ENCODE results near the gene SLC39A7. TPM values are rescaled to one million over a fixed set of nuclear protein-coding genes. Genes with fewer than 3 reads are reported as not detected.

Gene SLC39A7
- total and polyA plus RNA-seq, 2 of the 13 experiments (the other 11 are each of a cell fraction or from before 2014, with no cell fraction given) = 142 to 229 TPM

DNA sequence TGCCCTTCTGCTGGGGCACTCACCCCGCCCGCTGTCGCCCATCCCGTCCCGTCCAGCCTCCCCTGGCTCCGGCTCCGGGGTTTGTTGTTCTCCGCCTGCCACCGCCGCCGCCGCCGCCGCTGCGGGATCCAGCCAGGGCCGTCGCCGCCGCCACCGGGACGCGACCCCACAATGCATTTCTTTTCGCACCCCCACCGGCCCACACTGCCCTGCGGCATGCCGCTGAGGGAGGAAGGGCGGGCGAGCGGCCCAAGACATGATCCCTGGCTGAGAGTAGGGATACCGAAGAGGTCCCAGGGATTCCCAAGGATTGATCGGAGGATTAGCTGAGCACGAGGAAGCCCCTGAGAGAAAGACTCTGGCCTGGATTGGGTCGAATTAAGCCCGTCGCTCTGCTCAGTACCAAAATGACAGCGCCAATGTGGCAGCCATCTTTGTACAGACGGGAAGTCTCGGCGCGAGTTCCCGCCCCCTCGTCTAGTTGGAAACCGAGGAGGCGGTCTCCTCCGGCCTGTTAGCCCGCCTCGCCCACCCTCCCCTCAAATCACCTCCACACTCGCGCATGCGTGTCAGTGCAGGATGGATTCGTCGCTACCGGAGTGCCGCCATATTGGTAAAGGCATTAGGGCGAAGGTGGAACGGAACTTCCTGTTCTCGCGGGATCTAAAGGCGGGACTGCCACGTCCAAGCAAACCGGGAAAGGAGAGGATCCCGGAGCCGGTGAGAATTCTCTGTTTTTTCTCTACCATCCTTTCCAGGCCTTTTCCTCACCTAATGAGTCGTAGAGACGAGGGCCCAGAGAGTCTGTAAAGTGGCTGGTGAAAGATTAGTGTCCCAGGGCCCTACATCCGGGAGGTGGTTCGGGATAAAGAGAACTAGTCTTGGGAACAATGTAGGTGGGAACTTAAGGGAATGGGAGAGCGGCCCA lies at the start of gene SLC39A7, which contains the start of gene RXRB (continued):
- TF ChIP-seq HMGXB4 (CRISPR knock-in tag; IDR thresholded peaks at IDR 0.05; ENCODE audit: borderline replicate concordance in 1 of 2, low read depth in 1 of 2) (peak; percentile 64 to 81), U2AF1 (optimal IDR thresholded peaks at IDR 0.05; ENCODE audit: low read depth, low read length) (peak; percentile 84), FOXA3 (CRISPR knock-in tag; IDR thresholded peaks at IDR 0.05) (peak; percentile 77), ZNF441 (CRISPR knock-in tag; IDR thresholded peaks at IDR 0.05; ENCODE audit: borderline replicate concordance) (peak; percentile 37), ZNF816 (CRISPR knock-in tag; IDR thresholded peaks at IDR 0.05; ENCODE audit: borderline replicate concordance) (peak; percentile 68; the same call in 1 of the 2 replicates), SMYD3 (CRISPR knock-in tag; IDR thresholded peaks at IDR 0.05) (no peak), MATR3 (CRISPR knock-in tag; IDR thresholded peaks at IDR 0.05) (no peak), SCMH1 (CRISPR knock-in tag; IDR thresholded peaks at IDR 0.05; ENCODE audit: borderline replicate concordance) (no peak), SMAD9 (CRISPR knock-in tag; IDR thresholded peaks at IDR 0.05) (no peak; the same call in 1 of the 2 replicates), ZNF7 (CRISPR knock-in tag; IDR thresholded peaks at IDR 0.05) (no peak), ZNF44 (CRISPR knock-in tag; IDR thresholded peaks at IDR 0.05) (peak; percentile 74; the same call in 1 of the 2 replicates), EZH2 (conservative IDR thresholded peaks at IDR 0.05; ENCODE audit: low read depth, low read length) (no peak), ATRX (CRISPR knock-in tag; IDR thresholded peaks at IDR 0.05; ENCODE audit: borderline replicate concordance) (no peak), ZNF670 (CRISPR knock-in tag; IDR thresholded peaks at IDR 0.05; ENCODE audit: borderline replicate concordance) (peak; percentile 97), PHF20 (CRISPR knock-in tag; IDR thresholded peaks at IDR 0.05) (peak; percentile 63), ZEB1 (IDR thresholded peaks at IDR 0.05; ENCODE audit: insufficient replicate concordance, low read depth) (no peak), DNMT3B (CRISPR knock-in tag; conservative IDR thresholded peaks at IDR 0.05) (0 out of 2 replicates have a peak, but pooled peaks have one; percentile 34), ZSCAN30 (CRISPR knock-in tag; IDR thresholded peaks at IDR 0.05) (no peak), ZNF232 (CRISPR knock-in tag; IDR thresholded peaks at IDR 0.05; ENCODE audit: borderline replicate concordance) (peak; percentile 68; the same call in 1 of the 2 replicates), ZC3H4 (CRISPR knock-in tag; IDR thresholded peaks at IDR 0.05; ENCODE audit: borderline replicate concordance) (peak; percentile 4; the same call in 1 of the 2 replicates), CHCHD3 (CRISPR knock-in tag; IDR thresholded peaks at IDR 0.05) (no peak; the same call in none of the 2 replicates), CENPBD1 (CRISPR knock-in tag; IDR thresholded peaks at IDR 0.05; ENCODE audit: borderline replicate concordance, low read depth) (no peak; the same call in 1 of the 2 replicates), KDM5A (IDR thresholded peaks at IDR 0.05; ENCODE audit: borderline replicate concordance, low read length) (peak; percentile 91), PPARG (CRISPR knock-in tag; conservative IDR thresholded peaks at IDR 0.05) (peak; percentile 98), ZNF263 (CRISPR knock-in tag; IDR thresholded peaks at IDR 0.05) (peak; percentile 65), MYC (CRISPR knock-in tag; IDR thresholded peaks at IDR 0.05; ENCODE audit: borderline replicate concordance) (peak; percentile 87; the same call in 1 of the 2 replicates), ZMYM2 (CRISPR knock-in tag; IDR thresholded peaks at IDR 0.05) (peak; percentile 66; the same call in 1 of the 2 replicates)
